ENCODE results near the gene NRCAM.

- TF ChIP-seq MLX (CRISPR knock-in tag; IDR thresholded peaks at IDR 0.05) (no peak), CTCF (CRISPR knock-in tag; IDR thresholded peaks at IDR 0.05) (no peak), ISL2 (CRISPR knock-in tag; IDR thresholded peaks at IDR 0.05) (no peak), JUND (CRISPR knock-in tag; IDR thresholded peaks at IDR 0.05) (no peak), KDM4B (CRISPR knock-in tag; IDR thresholded peaks at IDR 0.05) (no peak), CSRNP2 (CRISPR knock-in tag; conservative IDR thresholded peaks at IDR 0.05; ENCODE audit: low read depth) (no peak), TEAD2 (CRISPR knock-in tag; IDR thresholded peaks at IDR 0.05) (no peak), MAZ (IDR thresholded peaks at IDR 0.05; ENCODE audit: borderline replicate concordance, low read depth, low read length) (no peak), MAZ (CRISPR knock-in tag; IDR thresholded peaks at IDR 0.05; ENCODE audit: low read depth) (no peak), BHLHE40 (IDR thresholded peaks at IDR 0.05; ENCODE audit: low read length) (no peak), NRL (CRISPR knock-in tag; IDR thresholded peaks at IDR 0.05; ENCODE audit: borderline replicate concordance) (no peak), ELF1 (CRISPR knock-in tag; IDR thresholded peaks at IDR 0.05) (no peak), HNRNPK (IDR thresholded peaks at IDR 0.05; ENCODE audit: low read depth, low read length, poor library complexity, severe bottlenecking) (no peak), ZNF605 (CRISPR knock-in tag; IDR thresholded peaks at IDR 0.05) (no peak)
Observed at GRCh38 chr7:108463613-108464012, 7.4 kb upstream of the NRCAM start.

Measured in HepG2 (cell line).